ENCODE data around the gene DLGAP1. TPM values are rescaled to one million over a fixed set of nuclear protein-coding genes. Genes with fewer than 3 reads are reported as not detected.

DLGAP1 gene
- total and polyA plus RNA-seq, 10 of the 15 experiments (the other 5 are each of a cell fraction or from before 2014, with no cell fraction given): 0.23 to 27.6 (median 1.9) TPM

GRCh38 chr18:3593904-3594759, 861.0 kb downstream of the DLGAP1 start (continued):
- no peak for TF ChIP-seq ESRRA (IDR thresholded peaks at IDR 0.05; ENCODE audit: low read length)
- TF ChIP-seq TCF12 (IDR thresholded peaks at IDR 0.05; ENCODE audit: low read depth, low read length): peak; percentile 78
- peak; percentile 66; the same call in 1 of the 2 replicates for TF ChIP-seq ATF2 (IDR thresholded peaks at IDR 0.05; ENCODE audit: low read length)
- TF ChIP-seq IRF4 (IDR thresholded peaks at IDR 0.05; ENCODE audit: low read depth, low read length): no peak
- no peak for TF ChIP-seq RAD51 (IDR thresholded peaks at IDR 0.05)
- TF ChIP-seq IKZF2 (IDR thresholded peaks at IDR 0.05): no peak; a peak in 1 of 4 replicates
- TF ChIP-seq ZNF217 (IDR thresholded peaks at IDR 0.05): no peak
- TF ChIP-seq POU2F2 (IDR thresholded peaks at IDR 0.05; ENCODE audit: borderline replicate concordance, low read depth, low read length): 0 out of 3 replicates have a peak, but pooled peaks have one; percentile 43
- TF ChIP-seq MTA3 (IDR thresholded peaks at IDR 0.05; ENCODE audit: borderline replicate concordance, low read length): no peak
- peak; percentile 53; the same call in 1 of the 2 replicates for TF ChIP-seq E2F4 (IDR thresholded peaks at IDR 0.05; ENCODE audit: low read depth, low read length)
- peak; percentile 38 for TF ChIP-seq YY1 (IDR thresholded peaks at IDR 0.05; ENCODE audit: low read depth, low read length)
- TF ChIP-seq SUZ12 (IDR thresholded peaks at IDR 0.05; ENCODE audit: unreplicated experiment): no peak
- TF ChIP-seq TBL1XR1 (IDR thresholded peaks at IDR 0.05; ENCODE audit: low read depth, low read length): peak; percentile 69; the same call in 1 of the 2 replicates
- peak; percentile 69 for TF ChIP-seq CREM (IDR thresholded peaks at IDR 0.05; ENCODE audit: low read depth)
- no peak for TF ChIP-seq CHD1 (IDR thresholded peaks at IDR 0.05; ENCODE audit: low read depth, low read length)
- TF ChIP-seq NKRF (conservative IDR thresholded peaks at IDR 0.05): no peak
- peak; percentile 96 for TF ChIP-seq ATF7 (IDR thresholded peaks at IDR 0.05; ENCODE audit: low read depth)
- peak; percentile 68 for TF ChIP-seq TARDBP (IDR thresholded peaks at IDR 0.05; ENCODE audit: borderline replicate concordance)
- no peak for TF ChIP-seq ZBED1 (IDR thresholded peaks at IDR 0.05; ENCODE audit: borderline replicate concordance)
- TF ChIP-seq CBFB (IDR thresholded peaks at IDR 0.05; ENCODE audit: low read depth): 0 out of 2 replicates have a peak, but pooled peaks have one; percentile 28
- TF ChIP-seq SMC3 (IDR thresholded peaks at IDR 0.05; ENCODE audit: borderline replicate concordance, low read length): peak; percentile 44; the same call in 1 of the 2 replicates
- TF ChIP-seq YBX1 (IDR thresholded peaks at IDR 0.05): no peak
- TF ChIP-seq STAT3 (IDR thresholded peaks at IDR 0.05; ENCODE audit: low read depth, low read length): peak; percentile 97
- peak; percentile 79 for TF ChIP-seq RAD21 (IDR thresholded peaks at IDR 0.05; ENCODE audit: insufficient read depth, low read depth, low read length)
- TF ChIP-seq MXI1 (IDR thresholded peaks at IDR 0.05; ENCODE audit: low read depth, low read length): no peak; the same call in 1 of the 2 replicates
- TF ChIP-seq NFYB (IDR thresholded peaks at IDR 0.05; ENCODE audit: insufficient read depth, low read depth, low read length): no peak
- TF ChIP-seq NFXL1 (IDR thresholded peaks at IDR 0.05; ENCODE audit: borderline replicate concordance): no peak
- no peak for TF ChIP-seq CBX3 (IDR thresholded peaks at IDR 0.05; ENCODE audit: borderline replicate concordance, low read depth)
